Mammary epithelial cell (primary cell): ENCODE results near the gene ZBTB38.

ENCODE experiments used
- EZH2 ChIP-seq: IDR thresholded peaks from 2 replicates; pipeline ENCODE4 v1.6.1; 2012; ENCODE audit warnings: low read length, inconsistent platforms, borderline replicate concordance
- TF ChIP-seq, protein P1 (sequence below), 2 donors: IDR thresholded peaks in 1 of 2; conservative IDR thresholded peaks in 1 of 2; 2 replicates each; pipeline ENCODE4 v1.5.1; 2011 to 2012; ENCODE audit warnings: inconsistent platforms in 2 of 2, low read length in 2 of 2, mild to moderate bottlenecking in 2 of 2, control low read depth in 1 of 2, low read depth in 1 of 2; ENCODE audit not compliant: insufficient read depth in 1 of 2; ENCODE audit errors: extremely low read depth in 1 of 2

DNA sequence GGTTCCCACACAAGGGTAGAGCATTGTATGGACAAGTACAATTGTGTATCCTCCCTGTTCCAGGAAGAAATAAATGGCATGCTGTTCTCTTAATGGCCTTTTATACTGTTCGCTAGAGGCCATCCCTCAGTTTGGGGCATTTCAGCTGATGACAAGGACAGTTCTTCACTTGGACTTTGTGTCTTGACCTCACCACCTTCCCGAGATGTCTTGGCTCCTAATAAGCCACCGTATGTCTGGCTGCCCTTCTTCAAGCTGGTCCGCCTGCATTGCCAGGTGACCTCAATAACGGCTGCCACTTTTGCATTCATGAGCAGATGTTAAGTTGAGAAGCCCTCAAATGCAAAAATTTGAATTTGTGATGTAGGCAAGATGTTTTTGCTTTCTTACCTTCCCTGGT, 24.1 kb downstream of the ZBTB38 start:
- TF ChIP-seq, protein P1, sequence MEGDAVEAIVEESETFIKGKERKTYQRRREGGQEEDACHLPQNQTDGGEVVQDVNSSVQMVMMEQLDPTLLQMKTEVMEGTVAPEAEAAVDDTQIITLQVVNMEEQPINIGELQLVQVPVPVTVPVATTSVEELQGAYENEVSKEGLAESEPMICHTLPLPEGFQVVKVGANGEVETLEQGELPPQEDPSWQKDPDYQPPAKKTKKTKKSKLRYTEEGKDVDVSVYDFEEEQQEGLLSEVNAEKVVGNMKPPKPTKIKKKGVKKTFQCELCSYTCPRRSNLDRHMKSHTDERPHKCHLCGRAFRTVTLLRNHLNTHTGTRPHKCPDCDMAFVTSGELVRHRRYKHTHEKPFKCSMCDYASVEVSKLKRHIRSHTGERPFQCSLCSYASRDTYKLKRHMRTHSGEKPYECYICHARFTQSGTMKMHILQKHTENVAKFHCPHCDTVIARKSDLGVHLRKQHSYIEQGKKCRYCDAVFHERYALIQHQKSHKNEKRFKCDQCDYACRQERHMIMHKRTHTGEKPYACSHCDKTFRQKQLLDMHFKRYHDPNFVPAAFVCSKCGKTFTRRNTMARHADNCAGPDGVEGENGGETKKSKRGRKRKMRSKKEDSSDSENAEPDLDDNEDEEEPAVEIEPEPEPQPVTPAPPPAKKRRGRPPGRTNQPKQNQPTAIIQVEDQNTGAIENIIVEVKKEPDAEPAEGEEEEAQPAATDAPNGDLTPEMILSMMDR (conservative IDR thresholded peaks at IDR 0.05 in 1 of 2, IDR thresholded peaks at IDR 0.05 in 1 of 2; ENCODE audit: extremely low read depth in 1 of 2, insufficient read depth in 1 of 2, low read depth in 1 of 2, low read length in 2 of 2), result no peak
- no peak for TF ChIP-seq EZH2
